Ramos (cell line): ENCODE results near the gene NR3C2.

Experiments
- in situ Hi-C: fragments of 300-500 bp; cut with MboI; formaldehyde crosslinking; loops from one replicate; pipeline ENCODE4 v1.14.3; 2022; ENCODE audit warnings: low sequenced_read_pairs; ENCODE audit not compliant: unreplicated experiment

Gene NR3C2

GRCh38 chr4:148375584-148375983 lies 66.6 kb downstream of the NR3C2 start:
- in situ Hi-C loops, result no loop called here

DNA sequence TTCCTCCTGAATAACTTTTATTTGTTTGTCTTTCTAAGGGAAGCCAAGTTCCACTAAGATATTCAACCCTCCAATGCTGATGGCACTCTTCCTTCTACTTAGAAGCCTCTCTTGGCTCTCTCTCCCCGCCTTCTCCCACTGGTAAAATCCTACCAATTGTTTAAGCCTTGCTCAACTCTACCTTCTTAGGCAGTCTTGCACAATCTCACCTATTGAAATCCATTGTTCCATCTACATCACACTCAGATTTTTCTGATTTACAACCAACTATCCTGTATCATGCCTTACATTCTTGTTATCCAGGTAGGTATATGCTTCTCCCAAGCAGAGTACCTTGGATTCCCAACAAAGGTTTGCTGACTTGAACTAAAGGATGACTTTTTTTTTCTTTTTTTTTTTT lies 69.1 kb downstream of the NR3C2 start:
- in situ Hi-C loops, result no loop called here

DNA sequence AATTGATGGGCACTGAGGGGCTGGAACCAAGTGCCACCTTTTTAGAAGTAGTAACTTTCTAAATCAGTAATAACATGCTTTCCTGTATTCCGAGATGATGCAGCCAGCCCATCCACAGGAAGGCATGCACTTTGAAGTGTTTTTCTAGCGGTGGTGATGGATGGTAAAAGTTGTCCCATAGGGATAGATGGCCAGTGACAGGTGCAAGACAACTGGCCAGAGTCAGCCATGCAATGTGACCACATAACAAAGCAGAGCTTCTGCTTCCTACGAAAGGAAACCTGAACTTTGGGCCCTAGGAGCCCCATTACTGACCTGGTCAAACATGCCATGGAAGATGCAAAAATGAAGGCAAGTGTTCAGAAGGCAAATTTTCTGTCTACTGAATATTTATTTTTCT lies 72.3 kb downstream of the NR3C2 start:
- in situ Hi-C loops, result no loop called here

GRCh38 chr4:148367756-148368155 lies 74.5 kb downstream of the NR3C2 start:
- in situ Hi-C loops, result no loop called here

GRCh38 chr4:148366251-148366650 lies 76.0 kb downstream of the NR3C2 start:
- in situ Hi-C loops, result no loop called here

DNA sequence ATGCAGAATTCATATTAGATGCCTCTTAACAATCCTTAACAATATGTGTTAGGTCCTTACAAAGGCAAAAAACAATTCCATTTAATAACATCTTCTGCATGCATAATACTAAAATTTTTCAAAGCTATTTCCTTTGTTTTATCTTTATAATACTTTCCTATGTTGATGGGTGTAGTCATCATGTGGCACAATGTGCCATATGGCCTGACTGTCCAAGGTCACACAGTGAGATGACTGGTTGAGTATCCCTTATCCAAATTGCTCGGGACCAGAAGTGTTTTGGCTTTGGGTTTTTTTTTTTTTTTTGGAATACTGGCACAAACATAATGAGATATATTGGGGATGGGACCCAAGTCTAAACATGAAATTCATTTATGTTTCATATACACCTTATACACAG lies 77.7 kb downstream of the NR3C2 start:
- in situ Hi-C loops, result no loop called here

DNA sequence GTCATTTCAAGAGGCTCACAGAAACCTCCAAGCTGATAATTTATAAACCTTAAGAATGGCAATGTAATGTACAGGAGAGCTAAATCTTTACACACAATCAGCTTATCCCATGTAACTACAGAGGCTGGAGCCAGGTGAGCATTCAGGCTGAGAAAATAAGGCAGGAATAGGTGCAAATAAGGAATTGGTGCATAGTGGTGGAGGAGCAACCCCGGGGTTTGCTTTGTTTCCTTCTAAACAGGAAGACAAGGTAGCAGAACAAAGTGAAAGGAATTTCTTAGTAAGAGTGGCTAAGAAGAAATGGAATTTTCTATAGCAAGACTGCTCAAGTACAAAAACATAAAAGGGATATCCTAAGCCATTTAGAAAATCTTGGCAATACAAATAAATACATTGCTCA lies 82.4 kb downstream of the NR3C2 start:
- in situ Hi-C loops, result no loop called here

- in situ Hi-C loops, result no loop called here
These were observed 86.6 kb downstream of the NR3C2 start for GRCh38 chr4:148355442-148356123.

- in situ Hi-C loops, result no loop called here
These were observed 88.0 kb downstream of the NR3C2 start for GRCh38 chr4:148354186-148354585.

DNA sequence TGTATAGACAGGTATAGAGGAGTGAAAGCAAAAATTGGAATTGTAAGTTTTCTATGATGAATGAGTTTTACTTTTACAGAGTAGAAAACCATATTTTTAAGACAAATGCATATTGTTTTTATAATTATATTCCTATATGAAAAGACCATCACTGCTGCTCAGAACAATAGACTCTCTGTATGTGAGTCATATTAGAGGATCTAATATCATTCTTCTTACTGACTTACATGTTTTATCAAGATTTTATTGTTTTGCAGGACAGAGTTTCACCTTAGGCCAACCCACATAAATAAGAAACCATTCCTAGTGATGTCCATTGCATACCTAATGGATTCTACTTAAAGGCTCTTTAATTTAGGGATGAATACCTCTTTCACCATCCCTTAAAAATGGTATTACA lies 88.6 kb downstream of the NR3C2 start:
- in situ Hi-C loops, result no loop called here

DNA sequence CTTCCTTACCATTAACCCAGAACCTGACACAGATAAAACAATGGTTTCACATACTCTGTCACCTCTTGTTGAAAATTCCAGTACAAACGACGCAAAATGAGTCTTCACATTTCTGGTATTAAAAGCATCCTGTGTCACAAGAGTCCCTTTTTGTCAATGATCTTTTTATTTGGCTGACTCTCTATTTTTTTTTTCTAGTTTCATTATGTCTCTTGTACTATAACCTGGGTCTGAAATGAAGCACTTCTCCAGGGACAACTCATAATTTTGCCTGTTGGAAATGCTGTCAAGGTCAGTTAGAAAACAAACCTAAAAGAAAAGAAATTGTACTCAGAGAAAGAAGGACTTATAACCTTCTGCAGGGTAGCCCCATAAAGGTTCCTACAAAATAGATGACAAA lies 93.1 kb downstream of the NR3C2 start:
- in situ Hi-C loops, result no loop called here

- in situ Hi-C loops, result no loop called here
These were observed 95.6 kb downstream of the NR3C2 start for GRCh38 chr4:148346657-148347056.

- in situ Hi-C loops, result no loop called here
These were observed 96.7 kb downstream of the NR3C2 start for GRCh38 chr4:148345509-148345908.

DNA sequence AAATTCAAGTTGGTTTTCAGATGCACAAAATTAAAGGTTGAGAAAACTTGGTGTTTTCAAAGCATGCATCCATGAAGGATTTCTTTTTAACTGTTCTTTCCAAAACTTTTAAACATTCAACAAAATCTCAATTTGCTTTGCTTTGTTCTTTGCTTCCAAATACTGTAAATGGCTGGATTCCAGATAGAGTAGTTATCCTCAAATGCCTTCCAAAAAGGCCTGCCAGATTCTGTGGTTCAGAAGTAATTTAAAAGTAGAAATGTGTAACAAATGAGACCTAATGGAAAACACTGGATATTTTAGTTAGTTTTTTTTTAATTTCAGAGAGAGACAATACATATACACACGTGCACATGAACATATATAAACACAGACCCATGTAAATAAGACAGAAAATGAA lies 97.3 kb downstream of the NR3C2 start:
- in situ Hi-C loops, result no loop called here

GRCh38 chr4:148344352-148344751 lies 97.9 kb downstream of the NR3C2 start:
- in situ Hi-C loops, result no loop called here

- in situ Hi-C loops, result no loop called here
These were observed 100.0 kb downstream of the NR3C2 start for GRCh38 chr4:148341980-148342800.

DNA sequence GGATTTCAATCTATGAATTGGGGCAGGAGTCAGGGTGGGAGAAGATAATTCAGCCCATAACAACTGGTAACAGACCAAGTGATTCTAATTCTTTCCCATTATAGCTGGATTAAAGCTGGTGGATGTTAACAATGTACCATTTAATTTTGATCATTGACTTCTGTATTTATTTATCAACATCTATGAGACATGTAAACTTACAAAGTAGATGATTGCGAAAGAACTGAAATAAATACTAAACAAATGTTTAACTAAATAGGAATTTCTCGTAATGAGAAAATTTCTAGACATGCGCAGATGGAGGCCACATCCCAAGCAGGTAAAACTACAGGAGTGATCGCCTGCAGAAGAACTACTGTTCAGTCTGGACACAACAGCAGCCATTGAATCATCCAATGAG lies 107.1 kb downstream of the NR3C2 start:
- in situ Hi-C loops, result no loop called here

GRCh38 chr4:148333265-148333664 lies 108.9 kb downstream of the NR3C2 start:
- in situ Hi-C loops, result no loop called here

DNA sequence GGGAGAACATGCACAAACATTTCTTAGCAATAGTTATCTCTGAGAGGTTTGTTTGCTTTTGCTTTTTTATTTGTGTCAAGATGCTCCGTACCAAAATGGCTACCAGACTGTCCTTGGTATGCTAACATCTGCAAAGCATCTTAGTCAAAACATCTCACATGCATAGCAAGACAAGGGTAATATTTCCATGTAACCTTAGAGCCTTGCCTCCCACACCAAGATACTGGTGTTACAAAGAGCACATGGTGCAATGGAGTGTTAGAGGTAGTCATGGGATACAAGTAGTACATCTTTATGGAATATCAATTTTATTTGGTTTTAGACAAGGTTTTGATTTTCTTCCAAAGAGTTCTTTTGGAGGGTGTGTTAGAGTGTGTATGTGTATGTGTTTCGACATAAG lies 109.7 kb downstream of the NR3C2 start:
- in situ Hi-C loops, result no loop called here

DNA sequence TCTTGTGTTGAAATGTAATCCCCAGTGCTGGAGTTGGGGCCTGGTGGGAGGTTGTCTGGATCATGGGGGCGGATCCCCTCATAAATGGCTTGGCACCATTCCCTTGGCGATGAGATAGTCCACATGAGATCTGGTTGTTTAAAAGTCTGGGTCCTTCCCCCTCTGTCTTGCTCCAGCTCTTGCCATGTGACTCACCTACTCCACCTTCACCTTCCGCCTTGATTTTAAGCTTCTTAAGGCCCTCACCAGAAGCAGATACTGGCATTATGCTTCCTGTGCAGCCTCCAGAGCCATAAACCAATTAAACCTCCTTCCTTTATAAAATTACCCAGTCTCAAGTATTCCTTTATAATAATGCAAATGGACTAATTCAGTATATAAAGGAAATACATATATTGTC lies 111.5 kb downstream of the NR3C2 start:
- in situ Hi-C loops, result no loop called here

- in situ Hi-C loops, result no loop called here
These were observed 112.1 kb downstream of the NR3C2 start for GRCh38 chr4:148330161-148330560.

DNA sequence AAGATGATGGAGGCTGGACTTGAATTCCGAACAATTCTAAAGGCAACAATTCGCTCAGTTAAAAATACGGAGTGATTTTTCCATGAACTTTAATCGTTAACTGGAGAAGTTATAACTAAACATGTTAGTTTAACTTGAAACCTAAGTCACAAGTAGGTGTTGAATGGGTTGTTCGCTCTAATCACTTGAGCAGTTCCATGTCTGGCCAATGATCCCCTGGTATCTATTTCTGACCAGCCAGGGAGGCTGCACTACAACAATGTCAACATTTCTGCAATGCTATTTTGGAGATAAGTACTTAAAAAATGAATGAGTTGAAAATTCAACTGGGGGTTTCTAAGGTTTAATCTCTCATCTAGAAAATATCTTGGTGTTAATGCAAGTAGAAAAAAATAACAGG lies 112.5 kb downstream of the NR3C2 start:
- in situ Hi-C loops, result no loop called here
